HG02588 (cell line): Measurements from ENCODE around the gene EFCAB13.
"Not testable (repeated sequence)": the region's sequence is repeated elsewhere in the genome, so short reads cannot be mapped to it uniquely, and the experiment has no call there.

Experiments
- ATAC-seq: cut with Tn5 transposase; IDR thresholded peaks from one replicate; pipeline ENCODE4 v1.9.1; 2021; ENCODE audit warnings: mild to moderate bottlenecking, moderate library complexity; ENCODE audit not compliant: unreplicated experiment

The EFCAB13 gene

DNA sequence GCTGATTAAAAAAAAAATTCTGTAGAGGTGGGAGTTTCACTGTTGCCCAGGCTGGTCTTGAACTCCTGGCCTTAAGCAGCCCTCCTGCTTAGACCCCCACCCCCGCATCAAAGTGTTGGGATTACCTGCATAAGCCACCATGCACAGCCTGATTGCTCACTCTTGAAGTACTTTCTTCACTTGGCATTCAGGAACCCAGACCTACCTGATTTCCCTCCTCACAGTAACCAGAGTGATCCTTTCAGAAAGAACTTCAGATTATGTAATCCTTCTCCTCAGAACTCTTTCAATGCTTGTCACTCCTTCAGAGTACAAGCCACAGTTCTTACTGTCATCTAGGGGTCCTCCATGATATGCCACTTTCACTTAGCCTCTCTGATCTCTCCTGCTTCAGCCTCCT lies 1.4 kb downstream of the EFCAB13 start:
- no peak for ATAC-seq

GRCh38 chr17:47330548-47330947 lies 6.8 kb downstream of the EFCAB13 start:
- ATAC-seq, result no peak

DNA sequence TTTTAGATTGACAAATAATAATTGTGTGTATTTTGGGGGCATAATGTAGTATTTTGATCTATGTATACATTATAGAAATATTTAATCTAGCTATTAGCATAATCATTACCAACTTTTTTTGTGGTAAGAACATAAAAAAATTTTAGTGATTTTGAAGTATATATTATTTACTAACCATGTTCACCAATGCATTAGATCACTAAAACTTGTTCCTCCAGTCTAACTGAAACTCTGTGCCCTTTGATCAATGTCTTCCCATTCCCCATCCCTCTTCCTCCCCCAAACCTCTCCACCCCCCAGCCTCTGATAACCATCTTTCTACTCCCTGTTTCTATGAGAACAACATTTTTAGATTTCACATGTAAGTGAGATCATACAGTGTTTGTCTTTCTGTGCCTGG lies 8.5 kb downstream of the EFCAB13 start:
- ATAC-seq, result no peak

- no peak for ATAC-seq
Observed at GRCh38 chr17:47335101-47335936, 11.6 kb downstream of the EFCAB13 start.

GRCh38 chr17:47338026-47338425 lies 14.3 kb downstream of the EFCAB13 start:
- ATAC-seq, result no peak

DNA sequence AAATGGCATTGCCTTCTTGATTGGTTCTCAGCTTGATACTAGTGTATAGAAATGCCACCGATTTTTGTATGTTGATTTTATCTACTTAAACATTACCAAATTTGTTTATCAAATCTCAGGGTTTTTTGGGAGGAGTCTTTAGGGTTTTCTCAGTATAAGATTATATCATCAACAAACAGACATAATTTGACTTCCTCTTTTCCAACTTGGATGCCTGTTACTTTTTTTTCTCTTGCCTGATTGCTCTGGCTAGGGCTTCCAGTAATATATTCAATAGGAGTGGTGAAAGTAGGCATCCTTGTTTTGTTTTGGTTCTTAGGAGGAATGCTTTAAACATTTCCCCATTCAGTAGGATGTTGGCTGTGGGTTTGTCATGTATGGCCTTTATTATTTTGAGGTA lies 29.1 kb downstream of the EFCAB13 start:
- ATAC-seq, result no peak

DNA sequence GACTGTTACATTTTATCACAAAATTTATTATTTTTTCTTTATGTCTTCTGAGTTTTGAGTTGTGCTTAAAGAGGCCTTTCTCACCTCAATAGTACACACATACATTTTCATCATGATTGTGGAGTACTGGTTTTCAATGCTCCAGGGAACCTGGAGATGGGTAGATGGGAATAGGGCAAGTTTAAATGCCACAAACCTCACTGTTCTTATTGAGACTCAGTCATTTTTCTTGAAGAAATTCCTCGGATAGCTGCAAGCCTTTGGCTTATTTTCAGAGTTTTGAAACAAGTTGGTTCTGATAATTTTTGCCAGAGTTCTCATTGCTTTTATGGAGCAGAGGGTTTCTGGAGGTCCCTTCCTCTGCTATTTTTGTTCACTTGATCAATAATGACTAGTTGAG lies 34.9 kb downstream of the EFCAB13 start:
- ATAC-seq, result no peak

DNA sequence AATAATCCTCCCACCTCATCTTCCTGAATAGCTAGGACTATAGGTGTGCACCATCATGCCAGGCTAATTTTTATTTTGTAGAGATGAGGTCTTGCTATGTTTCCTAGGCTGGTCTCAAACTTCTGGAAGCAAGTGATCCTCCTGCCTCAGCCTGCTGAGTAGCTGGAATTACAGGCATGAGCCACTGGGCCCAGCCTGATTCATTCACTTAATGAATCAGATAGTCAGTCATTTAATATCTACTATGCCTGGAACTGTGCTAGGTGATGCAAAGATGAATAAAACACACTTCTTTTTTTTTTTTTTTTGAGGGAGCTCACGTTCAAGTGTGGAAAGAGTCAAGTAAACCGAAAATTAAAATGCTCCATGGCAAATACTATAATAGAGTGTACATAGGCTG lies 39.4 kb downstream of the EFCAB13 start:
- no peak for ATAC-seq

GRCh38 chr17:47367257-47367656 lies 43.5 kb downstream of the EFCAB13 start:
- no peak for ATAC-seq

GRCh38 chr17:47368262-47368661 lies 44.5 kb downstream of the EFCAB13 start:
- no peak for ATAC-seq

- ATAC-seq, result not testable (repeated sequence)
Observed at GRCh38 chr17:47370899-47371298, 47.1 kb downstream of the EFCAB13 start.

DNA sequence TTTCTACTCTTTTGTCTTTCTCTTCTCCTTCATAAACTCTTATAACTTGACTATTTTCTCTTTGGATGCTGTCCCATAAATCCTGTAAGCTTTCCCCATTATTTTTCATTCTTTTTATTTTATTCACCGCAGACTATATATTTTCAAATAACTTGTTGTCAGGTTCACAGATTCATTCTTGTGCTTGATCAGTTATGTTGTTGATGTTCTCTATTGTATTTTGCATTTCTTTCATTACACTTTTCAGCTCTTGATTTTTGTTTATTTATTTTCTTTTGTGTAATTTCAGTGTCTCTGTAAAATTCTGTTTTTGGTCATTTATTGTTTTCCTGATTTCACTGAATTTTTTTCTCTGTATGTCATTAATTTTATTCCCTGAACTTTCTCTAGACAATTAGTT lies 49.2 kb downstream of the EFCAB13 start:
- no peak for ATAC-seq

GRCh38 chr17:47376247-47376646 lies 52.5 kb downstream of the EFCAB13 start:
- no peak for ATAC-seq

GRCh38 chr17:47388825-47389224 lies 65.1 kb downstream of the EFCAB13 start:
- no peak for ATAC-seq

- ATAC-seq, result not testable (repeated sequence)
Observed at GRCh38 chr17:47397532-47398128, 73.9 kb downstream of the EFCAB13 start.

- no peak for ATAC-seq
Observed at GRCh38 chr17:47400333-47400732, 76.6 kb downstream of the EFCAB13 start.

- no peak for ATAC-seq
Observed at GRCh38 chr17:47401100-47401499, 77.3 kb downstream of the EFCAB13 start.

DNA sequence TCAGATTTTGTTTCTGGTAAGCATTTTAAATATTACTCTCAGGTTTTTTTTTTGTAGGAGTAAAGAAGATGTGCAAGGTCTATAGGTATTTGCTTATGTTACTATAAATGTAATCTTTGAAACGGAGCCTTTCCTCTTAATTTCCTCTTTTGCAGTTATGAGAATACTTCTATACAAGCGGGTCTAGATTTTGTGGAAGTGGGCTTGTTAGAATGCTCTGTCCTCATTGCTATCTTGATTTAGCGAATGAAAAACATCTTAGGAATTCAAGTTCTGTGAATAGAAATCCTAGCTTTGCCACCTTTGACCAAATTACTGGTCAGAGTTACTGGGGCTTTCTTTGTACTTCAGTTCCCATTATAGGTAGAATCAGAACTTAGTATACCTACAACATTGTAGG lies 80.3 kb downstream of the EFCAB13 start:
- ATAC-seq, result no peak

GRCh38 chr17:47404875-47405274 lies 81.1 kb downstream of the EFCAB13 start:
- ATAC-seq, result no peak

DNA sequence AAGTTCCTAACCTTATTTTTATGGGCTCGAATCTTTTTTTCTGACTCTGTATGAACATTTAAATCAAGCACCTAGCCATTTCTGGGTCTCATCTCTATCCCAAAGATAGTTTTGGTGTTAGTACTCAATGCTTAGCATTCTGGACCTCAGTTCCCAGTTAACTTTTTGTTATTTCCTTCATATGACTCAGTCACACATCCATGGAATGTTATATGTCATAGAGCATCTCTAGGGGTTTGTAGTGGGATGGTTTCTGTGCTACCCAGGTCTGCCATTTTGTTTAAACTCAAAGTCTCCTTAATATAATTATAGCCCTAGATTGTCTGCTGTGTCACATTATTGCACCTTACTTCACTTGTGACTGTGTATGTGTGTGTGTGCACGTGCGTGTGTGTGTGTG lies 90.1 kb downstream of the EFCAB13 start:
- ATAC-seq, result no peak

DNA sequence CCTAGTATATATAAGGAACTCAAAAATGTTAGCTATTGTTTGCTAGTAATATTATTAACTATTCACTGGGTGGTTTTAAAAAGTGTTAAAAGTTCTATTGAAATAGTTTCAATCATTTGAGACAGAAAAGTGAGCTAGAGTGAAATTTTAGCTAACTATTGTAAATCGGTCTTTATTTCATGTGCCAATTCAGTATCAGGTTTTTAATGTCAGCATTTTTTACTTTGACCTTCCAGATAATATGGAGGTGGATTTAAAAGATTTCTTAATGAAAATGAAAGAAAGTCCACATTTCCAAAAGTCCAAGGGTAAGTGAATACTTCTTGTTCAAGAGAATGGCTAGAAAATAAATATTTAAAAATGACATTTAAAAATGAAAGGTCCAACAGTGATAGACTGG lies 90.9 kb downstream of the EFCAB13 start:
- no peak for ATAC-seq
